Mucosa of stomach (tissue), 1 donor: Measurements from ENCODE around the gene GPR26.

ENCODE experiments used
- H3K27me3 ChIP-seq: one replicate; pipeline ENCODE4 v1.7.0; 2013; ENCODE audit warnings: mild to moderate bottlenecking, low read length; ENCODE audit not compliant: control insufficient read depth, insufficient read depth
- H3K36me3 ChIP-seq: one replicate; pipeline ENCODE4 v1.7.0; 2013; ENCODE audit warnings: low read length; ENCODE audit not compliant: control insufficient read depth, insufficient read depth
- H3K4me1 ChIP-seq: one replicate; pipeline ENCODE4 v1.7.0; 2013; ENCODE audit warnings: mild to moderate bottlenecking, low read length; ENCODE audit not compliant: control insufficient read depth, insufficient read depth
- H3K4me3 ChIP-seq: one replicate; pipeline ENCODE4 v1.7.0; 2013; ENCODE audit warnings: low read length
- H3K9ac ChIP-seq: one replicate; pipeline ENCODE4 v1.7.0; 2013; ENCODE audit warnings: mild to moderate bottlenecking, low read length, moderate library complexity
- H3K9me3 ChIP-seq: one replicate; pipeline ENCODE4 v1.7.0; 2013; ENCODE audit warnings: mild to moderate bottlenecking, low read length, moderate library complexity; ENCODE audit not compliant: control insufficient read depth
- donor health status: Pancreatic carcinoma.

The GPR26 gene

GRCh38 chr10:123666318-123667236 is at the start of gene GPR26:
Gene GPR26 (plus strand): TSS chr10:123666355. CDS start chr10:123666408, 53 bp downstream.
- no peaks in the 10 kb centered on the region for H3K27me3 ChIP-seq
- no peaks in the 10 kb centered on the region for H3K9me3 ChIP-seq
- H3K4me3 ChIP-seq, result no peak within 1 kb of the TSS
- no peak within 1 kb of the TSS for H3K9ac ChIP-seq
- no peaks in the 10 kb centered on the region for H3K4me1 ChIP-seq
- H3K36me3 ChIP-seq, result no peaks in the 10 kb centered on the region

GRCh38 chr10:123618224-123618623 is 47.9 kb upstream of the GPR26 start:
- no peak overlapping the region for H3K4me3 ChIP-seq
- no peaks in the 10 kb centered on the region for H3K9me3 ChIP-seq
- no peaks in the 10 kb centered on the region for H3K4me1 ChIP-seq
- no peaks in the 10 kb centered on the region for H3K27me3 ChIP-seq
- no peaks in the 10 kb centered on the region for H3K36me3 ChIP-seq
- no peak overlapping the region for H3K9ac ChIP-seq

- Histone ChIP-seq H3K36me3 (no peaks in the 10 kb centered on the region), H3K27me3 (no peaks in the 10 kb centered on the region), H3K4me1 (no peaks in the 10 kb centered on the region), H3K9ac (no peak overlapping the region), H3K9me3 (no peaks in the 10 kb centered on the region), H3K4me3 (no peak overlapping the region)
Observed at GRCh38 chr10:123619067-123619855, 46.9 kb upstream of the GPR26 start.

GRCh38 chr10:123620621-123621020 is 45.5 kb upstream of the GPR26 start:
- Histone ChIP-seq H3K9me3 (no peaks in the 10 kb centered on the region), H3K4me3 (no peak overlapping the region), H3K4me1 (no peaks in the 10 kb centered on the region), H3K27me3 (no peaks in the 10 kb centered on the region), H3K9ac (no peak overlapping the region), H3K36me3 (no peaks in the 10 kb centered on the region)

GRCh38 chr10:123621492-123621891 is 44.7 kb upstream of the GPR26 start:
- no peak overlapping the region for H3K9ac ChIP-seq
- H3K9me3 ChIP-seq, result no peaks in the 10 kb centered on the region
- H3K4me1 ChIP-seq, result no peaks in the 10 kb centered on the region
- H3K4me3 ChIP-seq, result no peak overlapping the region
- no peaks in the 10 kb centered on the region for H3K27me3 ChIP-seq
- no peaks in the 10 kb centered on the region for H3K36me3 ChIP-seq

GRCh38 chr10:123621916-123622315 is 44.2 kb upstream of the GPR26 start:
- Histone ChIP-seq H3K27me3 (no peaks in the 10 kb centered on the region), H3K4me3 (no peak overlapping the region), H3K9ac (no peak overlapping the region), H3K36me3 (no peaks in the 10 kb centered on the region), H3K9me3 (no peaks in the 10 kb centered on the region), H3K4me1 (no peaks in the 10 kb centered on the region)

- H3K9me3 ChIP-seq, result no peaks in the 10 kb centered on the region
- H3K36me3 ChIP-seq, result no peaks in the 10 kb centered on the region
- H3K4me1 ChIP-seq, result no peaks in the 10 kb centered on the region
- no peak overlapping the region for H3K4me3 ChIP-seq
- no peak overlapping the region for H3K9ac ChIP-seq
- no peaks in the 10 kb centered on the region for H3K27me3 ChIP-seq
Observed at GRCh38 chr10:123622381-123622780, 43.8 kb upstream of the GPR26 start.

- Histone ChIP-seq H3K4me3 (no peak overlapping the region), H3K9me3 (no peaks in the 10 kb centered on the region), H3K9ac (no peak overlapping the region), H3K36me3 (no peaks in the 10 kb centered on the region), H3K27me3 (no peaks in the 10 kb centered on the region), H3K4me1 (no peaks in the 10 kb centered on the region)
Observed at GRCh38 chr10:123624086-123624485, 42.1 kb upstream of the GPR26 start.

GRCh38 chr10:123633106-123633505 is 33.0 kb upstream of the GPR26 start:
- no peaks in the 10 kb centered on the region for H3K27me3 ChIP-seq
- H3K9me3 ChIP-seq, result no peaks in the 10 kb centered on the region
- no peaks in the 10 kb centered on the region for H3K36me3 ChIP-seq
- H3K4me1 ChIP-seq, result no peaks in the 10 kb centered on the region
- no peak overlapping the region for H3K4me3 ChIP-seq
- no peak overlapping the region for H3K9ac ChIP-seq

GRCh38 chr10:123633636-123634035 is 32.5 kb upstream of the GPR26 start:
- Histone ChIP-seq H3K27me3 (no peaks in the 10 kb centered on the region), H3K4me3 (no peak overlapping the region), H3K36me3 (no peaks in the 10 kb centered on the region), H3K9me3 (no peaks in the 10 kb centered on the region), H3K4me1 (no peaks in the 10 kb centered on the region), H3K9ac (no peak overlapping the region)

GRCh38 chr10:123634221-123634620 is 31.9 kb upstream of the GPR26 start:
- no peak overlapping the region for H3K9ac ChIP-seq
- H3K9me3 ChIP-seq, result no peaks in the 10 kb centered on the region
- H3K27me3 ChIP-seq, result no peaks in the 10 kb centered on the region
- H3K4me1 ChIP-seq, result no peaks in the 10 kb centered on the region
- no peaks in the 10 kb centered on the region for H3K36me3 ChIP-seq
- H3K4me3 ChIP-seq, result no peak overlapping the region

GRCh38 chr10:123635131-123635530 is 31.0 kb upstream of the GPR26 start:
- H3K27me3 ChIP-seq, result no peaks in the 10 kb centered on the region
- no peak overlapping the region for H3K9ac ChIP-seq
- no peaks in the 10 kb centered on the region for H3K4me1 ChIP-seq
- H3K4me3 ChIP-seq, result no peak overlapping the region
- H3K36me3 ChIP-seq, result no peaks in the 10 kb centered on the region
- H3K9me3 ChIP-seq, result no peaks in the 10 kb centered on the region
